IMR-90 (cell line): Measurements from ENCODE around the gene GTF2I. TPM values are rescaled to one million over a fixed set of nuclear protein-coding genes. Genes with fewer than 3 reads are reported as not detected.
"Not testable (repeated sequence)": the region's sequence is repeated elsewhere in the genome, so short reads cannot be mapped to it uniquely, and the experiment has no call there.

Source experiments
- ATAC-seq: fragments of 200-7000 bp; cut with Tn5 transposase; 2 replicates; pipeline ENCODE4 v1.9.1; 2020; ENCODE audit warnings: low read depth, mild to moderate bottlenecking, moderate library complexity
- BruUV-seq: library from RNA; stranded (reverse); fragments of 400-500 nt; replicated peaks from 2 replicates; lab custom pipeline; 2021; lab: Mats Ljungman, UMichigan
- CTCF ChIA-PET: fragments of 300-600 bp; formaldehyde crosslinking; extraction: SDS; loops from one replicate; lab custom pipeline; 2021; ENCODE audit warnings: antibody characterized with exemption; lab: Yijun Ruan, JAX
- POLR2A ChIA-PET: fragments of 300-600 bp; sonication (Branson Sonifier 250); formaldehyde crosslinking; loops from one replicate; lab custom pipeline; 2022; ENCODE audit warnings: antibody characterized with exemption; ENCODE audit not compliant: unreplicated experiment; lab: Charles Lee
- DNase-seq: peaks from one replicate; pipeline ENCODE4 v3.0.0; 2013
- H2AFZ ChIP-seq: replicated peaks from 2 replicates; pipeline ENCODE3; 2013; ENCODE audit warnings: low read length, mild to moderate bottlenecking; ENCODE audit not compliant: poor library complexity
- H2AK5ac ChIP-seq: 2 replicates; pipeline ENCODE4 v1.6.1; 2013; ENCODE audit warnings: low read depth, low read length, inconsistent platforms
- H2AK9ac ChIP-seq: replicated peaks from 2 replicates; pipeline ENCODE3; 2013; ENCODE audit warnings: mild to moderate bottlenecking, low read depth, low read length, moderate library complexity; ENCODE audit not compliant: poor library complexity
- H2BK120ac ChIP-seq: 2 replicates; pipeline ENCODE4 v1.6.1; 2013; ENCODE audit warnings: low read depth, low read length, inconsistent platforms
- H2BK15ac ChIP-seq: 3 replicates; pipeline ENCODE4 v1.6.1; 2013; ENCODE audit warnings: low read depth, low read length, inconsistent platforms
- H2BK20ac ChIP-seq: 2 replicates; pipeline ENCODE4 v1.6.1; 2013; ENCODE audit warnings: low read depth, mild to moderate bottlenecking, inconsistent platforms, low read length, moderate library complexity
- H2BK5ac ChIP-seq: 2 replicates; pipeline ENCODE4 v1.6.1; 2013; ENCODE audit warnings: mild to moderate bottlenecking, low read depth, low read length, inconsistent platforms; ENCODE audit not compliant: poor library complexity, severe bottlenecking
- H3K14ac ChIP-seq: replicated peaks from 2 replicates; pipeline ENCODE4 v1.6.1; 2013; ENCODE audit warnings: low read depth, low read length, inconsistent platforms
- H3K18ac ChIP-seq: 2 replicates; pipeline ENCODE4 v1.6.1; 2013; ENCODE audit warnings: low read depth, low read length, control low read depth
- H3K23ac ChIP-seq: 2 replicates; pipeline ENCODE4 v1.6.1; 2013; ENCODE audit warnings: low read depth, low read length, inconsistent platforms
- H3K27ac ChIP-seq: 2 replicates; pipeline ENCODE4 v1.5.1; 2013; ENCODE audit warnings: mild to moderate bottlenecking, control low read depth, low read length; ENCODE audit not compliant: insufficient read depth
- H3K27me3 ChIP-seq: 2 replicates; pipeline ENCODE4 v1.6.1; 2013; ENCODE audit warnings: low read length; ENCODE audit not compliant: control insufficient read depth, insufficient read depth
- H3K36me3 ChIP-seq: 2 replicates; pipeline ENCODE4 v1.6.1; 2013; ENCODE audit warnings: low read length, mixed read lengths; ENCODE audit not compliant: control insufficient read depth, insufficient read depth
- H3K4ac ChIP-seq: 2 replicates; pipeline ENCODE4 v1.6.1; 2013; ENCODE audit warnings: low read depth, low read length, inconsistent platforms
- H3K4me1 ChIP-seq: 2 replicates; pipeline ENCODE4 v1.6.1; 2013; ENCODE audit warnings: low read length, mixed read lengths; ENCODE audit not compliant: control insufficient read depth, insufficient read depth
- H3K4me2 ChIP-seq: 2 replicates; pipeline ENCODE4 v1.6.1; 2013; ENCODE audit warnings: low read depth, mild to moderate bottlenecking, control low read depth, low read length, moderate library complexity
- H3K4me3 ChIP-seq: 2 replicates; pipeline ENCODE4 v1.5.1; 2013; ENCODE audit warnings: low read depth, mild to moderate bottlenecking, control low read depth, low read length, moderate library complexity; ENCODE audit not compliant: insufficient read depth
- H3K56ac ChIP-seq: 2 replicates; pipeline ENCODE4 v1.6.1; 2013; ENCODE audit warnings: low read length, inconsistent platforms; ENCODE audit not compliant: insufficient read depth; ENCODE audit errors: extremely low read depth
- H3K79me1 ChIP-seq, 2 experiments: 2 replicates each; pipeline ENCODE4 v1.6.1; 2013; ENCODE audit warnings: low read length in 2 of 2, inconsistent platforms in 1 of 2, low read depth in 1 of 2
- H3K9ac ChIP-seq: 2 replicates; pipeline ENCODE4 v1.6.1; 2013; ENCODE audit warnings: low read depth, low read length, control low read depth
- H3K9me1 ChIP-seq: 2 replicates; pipeline ENCODE4 v1.6.1; 2013; ENCODE audit warnings: low read length, inconsistent platforms; ENCODE audit not compliant: insufficient read depth
- H3K9me3 ChIP-seq: 2 replicates; pipeline ENCODE4 v1.6.1; 2013; ENCODE audit warnings: low read length; ENCODE audit not compliant: control insufficient read depth, insufficient read depth
- H4K20me1 ChIP-seq: 2 replicates; pipeline ENCODE4 v1.6.1; 2013; ENCODE audit warnings: low read length, inconsistent platforms; ENCODE audit not compliant: insufficient read depth
- H4K5ac ChIP-seq: 2 replicates; pipeline ENCODE4 v1.6.1; 2013; ENCODE audit warnings: mild to moderate bottlenecking, low read depth, low read length, control low read depth
- H4K8ac ChIP-seq, 2 experiments: 2 replicates each; pipeline ENCODE4 v1.6.1; 2013; ENCODE audit warnings: low read depth in 2 of 2, low read length in 2 of 2, control low read depth in 1 of 2, inconsistent platforms in 1 of 2
- H4K91ac ChIP-seq: 2 replicates; pipeline ENCODE4 v1.6.1; 2013; ENCODE audit warnings: low read depth, low read length, inconsistent platforms; ENCODE audit not compliant: insufficient read depth
- WGBS, 2 experiments: methylation state at CpG; one replicate each; pipeline versions ENCODE4 v1.1.5 to v1.1.7; 2013; ENCODE audit warnings: missing lambda C conversion rate in 2 of 2; ENCODE audit not compliant: insufficient read length in 1 of 2; ENCODE audit errors: extremely low coverage in 2 of 2; 5-methylcytosine and 5-hydroxymethylcytosine counted together
- dilution Hi-C: fragments of 300-500 bp; cut with HindIII; formaldehyde crosslinking; loops from one replicate; pipeline ENCODE4 v1.14.3; 2018; ENCODE audit warnings: low sequenced_read_pairs; ENCODE audit not compliant: unreplicated experiment
- in situ Hi-C: fragments of 300-500 bp; cut with MboI; formaldehyde crosslinking; loops from 3 replicates; pipeline ENCODE4 v1.14.3; 2019; ENCODE audit warnings: low sequenced_read_pairs, inconsistent platforms, mixed read lengths
- intact Hi-C: fragments of 100-400 bp; cut with micrococcal nuclease; formaldehyde crosslinking; loops from 2 replicates; pipeline ENCODE4 v1.10.0; 2022
- polyA plus RNA-seq, 3 experiments: library from polyadenylated mRNA; depleted of rRNA; stranded (reverse); fragments of >200 nt; gene quantifications; 2 replicates each; pipeline ENCODE4 v1.2.3, GENCODE V29; 2012; ENCODE audit warnings: low replicate concordance in 1 of 3
- total RNA-seq: library from RNA; depleted of rRNA; stranded (reverse); fragments of >200 nt; gene quantifications from 2 replicates; pipeline ENCODE4 v1.2.3, GENCODE V29; 2012

GTF2I gene
- total and polyA plus RNA-seq, 2 of the 4 experiments (the other 2 are of a cell fraction), result 46.4 to 88.8 TPM

GRCh38 chr7:74660202-74660601, 2.7 kb downstream of the GTF2I start:
- H2AFZ ChIP-seq, ATAC-seq, H2AK5ac ChIP-seq, dilution Hi-C loops, H3K18ac ChIP-seq, H3K4me3 ChIP-seq, H3K56ac ChIP-seq, H4K5ac ChIP-seq, BruUV-seq, CTCF ChIA-PET, DNase-seq, H2BK120ac ChIP-seq, H3K27me3 ChIP-seq, POLR2A ChIA-PET, H4K91ac ChIP-seq, H3K4ac ChIP-seq, H3K36me3 ChIP-seq, H2AK9ac ChIP-seq, H2BK20ac ChIP-seq, H2BK15ac ChIP-seq, H3K9me3 ChIP-seq, H3K14ac ChIP-seq: not testable (repeated sequence)
- H2BK5ac ChIP-seq, result peak overlapping the region; percentile 67
- H3K9me1 ChIP-seq, result peaks cover 19% of the 10 kb centered on the region
- 0 out of 2 replicates have a peak overlapping the region, but pooled peaks have one; percentile 54 for H3K9ac ChIP-seq
- WGBS, 2 experiments, result 68% methylated on average over 8 of the region's 18 CpGs; no CpG with 5 or more reads in 1 of the 2 experiments
- intact Hi-C loops, result loop anchor here (5.0 to 10.0 kb wide), 3 partner anchors 33 to 75 kb away; no protein-coding TSS in a partner anchor
- peak overlapping the region in 1 of 2 experiments; percentile 46; a peak in 1 of 4 replicates for H4K8ac ChIP-seq
- H4K20me1 ChIP-seq, result peaks cover 64% of the 10 kb centered on the region
- H3K4me1 ChIP-seq, result peaks cover 30% of the 10 kb centered on the region
- in situ Hi-C loops, result loop anchor here (10.0 kb wide), 1 partner anchor 75 kb away; no protein-coding TSS in a partner anchor
- peak overlapping the region; percentile 54; the same call in 1 of the 2 replicates for H3K23ac ChIP-seq
- peak overlapping the region; percentile 59; the same call in 1 of the 2 replicates for H3K27ac ChIP-seq
- peak overlapping the region; percentile 71; the same call in 1 of the 2 replicates for H3K4me2 ChIP-seq
- H3K79me1 ChIP-seq, result peaks cover 3 to 52% of the 10 kb centered on the region in 2 experiments; a peak in 2 of 4 replicates

GRCh38 chr7:74661836-74662794, 4.6 kb downstream of the GTF2I start:
- H3K9ac ChIP-seq, H2BK20ac ChIP-seq, H3K14ac ChIP-seq, H3K27me3 ChIP-seq, DNase-seq, H2BK15ac ChIP-seq, BruUV-seq, H3K56ac ChIP-seq, H3K4me3 ChIP-seq, ATAC-seq, H2AK9ac ChIP-seq, H2BK120ac ChIP-seq, H3K4ac ChIP-seq, H2AFZ ChIP-seq, H3K9me3 ChIP-seq, dilution Hi-C loops: not testable (repeated sequence)
- Histone ChIP-seq H4K91ac (peak overlapping the region; percentile 1; the same call in 1 of the 2 replicates), H3K4me1 (peaks cover 18% of the 10 kb centered on the region), H2AK5ac (peak overlapping the region; percentile 54), H3K27ac (peak overlapping the region; percentile 52; the same call in 1 of the 2 replicates), H3K36me3 (peaks cover 16% of the 10 kb centered on the region), H3K23ac (peak overlapping the region; percentile 68; the same call in 1 of the 2 replicates), H3K79me1 (peaks cover 0 to 50% of the 10 kb centered on the region in 2 experiments; a peak in 2 of 4 replicates), H4K5ac (peak overlapping the region; percentile 4; the same call in 1 of the 2 replicates), H3K4me2 (peak overlapping the region; percentile 85), H2BK5ac (peak overlapping the region; percentile 88), H4K20me1 (peaks cover 80% of the 10 kb centered on the region), H3K9me1 (peaks cover 19% of the 10 kb centered on the region), H3K18ac (peak overlapping the region; percentile 19; the same call in 1 of the 2 replicates), H4K8ac (peak overlapping the region in 1 of 2 experiments; percentile 54; a peak in 1 of 4 replicates)
- WGBS, 2 experiments, result 90% methylated on average over 2 of the region's 21 CpGs; no CpG with 5 or more reads in 1 of the 2 experiments
- POLR2A ChIA-PET, result interaction anchor here (0.6 kb wide), 1 partner anchor 21 kb away, joined by 3 read pairs; no protein-coding TSS in a partner anchor
- intact Hi-C loops, result loop anchor here (5.0 to 10.0 kb wide), 3 partner anchors 35 to 77 kb away; no protein-coding TSS in a partner anchor
- CTCF ChIA-PET, result interaction anchor here (1.0 kb wide), 1 partner anchor 13 kb away, joined by 3 read pairs; no protein-coding TSS in a partner anchor
- in situ Hi-C loops, result loop anchor here (10.0 kb wide), 1 partner anchor 77 kb away; no protein-coding TSS in a partner anchor
